HG03565 (cell line): ENCODE data around the gene AGRP.

Experiments used
- ATAC-seq: cut with Tn5 transposase; IDR thresholded peaks from one replicate; pipeline ENCODE4 v1.9.1; 2021; ENCODE audit warnings: mild to moderate bottlenecking, moderate library complexity; ENCODE audit not compliant: unreplicated experiment

Gene AGRP

GRCh38 chr16:67463691-67464090, 19.7 kb downstream of the AGRP start:
- no peak for ATAC-seq

GRCh38 chr16:67463059-67463458, 20.3 kb downstream of the AGRP start:
- no peak for ATAC-seq

- ATAC-seq = no peak
Measured at GRCh38 chr16:67462279-67462655, 21.1 kb downstream of the AGRP start.

DNA sequence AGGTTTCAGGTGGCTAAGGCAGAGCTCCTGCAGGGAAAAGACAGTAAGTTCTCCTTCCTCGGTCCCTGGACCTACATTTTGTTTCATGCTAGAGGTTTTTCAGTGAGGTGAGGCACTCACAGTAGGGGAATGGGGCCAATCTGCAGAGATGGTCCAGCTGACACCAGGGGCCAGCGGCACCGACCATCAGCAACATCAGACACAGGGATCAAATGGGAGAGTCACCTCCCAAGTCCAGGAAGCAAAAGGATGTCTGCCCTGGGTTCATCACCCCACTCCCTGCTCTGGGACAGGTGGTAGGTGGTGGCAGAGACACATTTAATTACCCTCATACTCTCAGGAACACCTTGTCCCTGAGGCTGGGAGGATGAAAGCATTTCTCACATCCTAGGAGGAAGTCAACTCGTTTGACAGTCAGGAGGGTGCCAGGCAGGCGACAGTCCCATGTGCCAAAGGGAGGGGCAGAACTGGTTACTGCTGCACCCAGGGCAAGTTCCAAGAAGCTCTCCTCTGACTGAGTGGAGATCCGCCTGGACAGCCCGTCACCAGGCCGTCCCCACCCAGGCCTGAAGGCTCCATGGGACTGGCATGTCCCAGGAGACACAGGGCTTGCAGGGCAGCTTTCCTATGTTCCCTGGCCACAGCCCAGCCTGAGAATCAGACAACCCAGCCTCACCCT, 21.6 kb downstream of the AGRP start:
- no peak for ATAC-seq

GRCh38 chr16:67460961-67461360, 22.4 kb downstream of the AGRP start:
- no peak for ATAC-seq

DNA sequence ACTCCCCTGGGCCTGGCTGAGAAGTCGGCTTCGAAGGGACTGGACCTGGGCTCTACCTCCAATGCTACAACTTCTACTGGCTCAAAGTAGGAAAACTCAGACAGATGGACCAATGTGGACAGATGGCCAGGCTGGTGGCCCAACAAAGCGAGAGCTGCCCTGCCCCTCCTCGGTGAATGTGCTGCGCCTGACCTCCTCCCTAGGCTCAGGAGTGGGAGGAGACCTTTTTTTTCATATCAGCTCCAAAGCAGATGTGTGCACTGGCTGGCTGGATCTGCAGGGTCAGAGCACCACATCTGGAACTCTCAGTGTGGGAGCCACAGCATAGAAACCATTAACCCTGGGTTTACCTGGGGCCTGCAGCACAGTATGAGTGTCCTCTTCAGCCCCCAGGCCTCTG, 23.2 kb downstream of the AGRP start:
- no peak for ATAC-seq

DNA sequence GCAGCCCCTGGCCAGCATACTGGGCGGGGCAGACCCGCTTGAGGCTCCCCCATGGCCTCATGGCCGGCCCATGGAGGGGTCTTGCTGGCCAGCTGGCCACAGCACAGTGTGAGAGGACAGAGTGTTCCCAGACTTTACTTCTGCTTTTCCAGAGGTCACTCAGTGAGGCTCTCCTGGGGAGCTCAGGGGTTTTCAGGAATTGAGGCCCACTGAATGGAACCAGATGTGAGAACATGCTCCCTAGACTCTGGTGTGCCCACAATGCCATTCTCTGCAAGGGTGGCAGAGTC, 23.5 kb downstream of the AGRP start:
- ATAC-seq = no peak

DNA sequence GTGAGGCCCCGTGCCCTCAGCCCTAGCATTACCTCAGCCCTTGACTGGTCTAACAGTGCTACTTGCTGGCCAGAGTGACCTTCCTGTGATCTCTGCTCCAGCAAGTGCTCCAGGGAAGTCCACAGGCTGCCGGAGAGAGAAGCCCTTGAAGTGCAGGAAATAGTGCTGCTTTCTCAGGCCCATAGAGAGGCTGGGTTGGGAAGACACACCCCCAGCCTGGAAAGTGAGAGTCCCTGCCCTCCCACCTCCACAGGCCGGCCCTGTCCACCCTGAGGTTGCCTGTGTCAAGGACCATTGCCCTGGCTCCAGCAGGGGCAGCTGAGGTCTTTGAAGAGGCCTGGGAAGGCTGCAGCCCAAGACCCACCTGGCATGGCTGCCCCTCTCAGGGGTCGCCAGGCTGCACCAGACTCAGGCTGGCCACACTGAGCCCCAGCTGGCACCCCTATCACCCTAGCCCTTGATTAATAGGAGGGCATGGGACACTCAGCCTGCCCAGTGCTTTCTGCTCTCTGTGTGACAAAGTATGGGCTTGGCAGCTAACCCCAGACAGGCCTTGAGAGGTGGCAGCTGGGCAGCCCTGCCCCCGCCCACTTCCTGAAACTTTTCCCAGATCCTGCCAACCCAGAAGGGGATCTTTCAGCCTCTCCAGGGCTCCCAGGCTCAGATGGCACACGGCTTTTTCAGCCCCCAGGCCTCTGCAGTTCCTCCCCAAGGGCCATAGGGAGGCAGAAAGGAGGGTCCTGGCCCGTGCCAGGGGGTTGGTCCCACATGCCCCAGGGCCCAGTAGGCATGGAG, 24.1 kb downstream of the AGRP start:
- no peak for ATAC-seq

- ATAC-seq = no peak
Measured at GRCh38 chr16:67458121-67458641, 25.2 kb downstream of the AGRP start.

- ATAC-seq = no peak
Measured at GRCh38 chr16:67457611-67458010, 25.7 kb downstream of the AGRP start.

DNA sequence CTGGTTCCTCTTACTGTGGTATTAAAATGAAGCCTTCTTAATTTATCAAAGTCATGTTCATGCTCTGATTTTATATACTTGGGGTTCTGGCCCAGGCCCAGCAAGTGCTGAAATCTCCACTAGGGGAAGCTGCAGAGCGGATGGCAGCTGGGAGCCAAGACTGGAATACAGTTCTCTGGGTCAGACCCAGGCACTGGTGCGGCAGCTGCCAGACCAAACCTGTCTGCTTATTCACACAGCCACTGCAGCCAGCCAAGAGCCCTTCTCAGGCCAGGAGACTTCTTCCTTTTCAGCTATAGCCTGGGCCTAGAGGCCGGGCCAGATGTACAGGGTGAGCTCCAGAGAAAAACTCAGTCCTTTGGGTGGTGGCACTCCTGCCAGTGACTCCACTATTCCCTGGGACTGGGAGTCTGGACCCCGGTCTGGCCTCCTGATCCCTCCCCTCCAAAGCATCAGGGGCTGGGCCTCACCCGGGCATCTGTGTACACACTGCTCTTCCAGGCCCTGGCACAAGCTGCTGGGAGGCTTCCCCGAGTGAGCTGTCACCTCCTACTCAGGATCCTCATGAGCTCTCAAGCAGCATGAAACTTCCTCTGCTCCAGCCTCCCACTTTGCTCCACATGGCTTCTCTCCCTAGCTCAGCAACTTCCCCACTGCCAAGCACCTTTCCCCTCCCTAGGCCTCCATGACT, 26.8 kb downstream of the AGRP start:
- ATAC-seq = no peak

- ATAC-seq = no peak
Measured at GRCh38 chr16:67454852-67455251, 28.5 kb downstream of the AGRP start.

GRCh38 chr16:67454104-67454503, 29.2 kb downstream of the AGRP start:
- ATAC-seq = no peak

- ATAC-seq = no peak
Measured at GRCh38 chr16:67451704-67452435, 31.5 kb downstream of the AGRP start.

- ATAC-seq = no peak
Measured at GRCh38 chr16:67451061-67451703, 32.2 kb downstream of the AGRP start.

- ATAC-seq = no peak
Measured at GRCh38 chr16:67449739-67450138, 33.6 kb downstream of the AGRP start.

- ATAC-seq = no peak
Measured at GRCh38 chr16:67449336-67449735, 34.0 kb downstream of the AGRP start.

DNA sequence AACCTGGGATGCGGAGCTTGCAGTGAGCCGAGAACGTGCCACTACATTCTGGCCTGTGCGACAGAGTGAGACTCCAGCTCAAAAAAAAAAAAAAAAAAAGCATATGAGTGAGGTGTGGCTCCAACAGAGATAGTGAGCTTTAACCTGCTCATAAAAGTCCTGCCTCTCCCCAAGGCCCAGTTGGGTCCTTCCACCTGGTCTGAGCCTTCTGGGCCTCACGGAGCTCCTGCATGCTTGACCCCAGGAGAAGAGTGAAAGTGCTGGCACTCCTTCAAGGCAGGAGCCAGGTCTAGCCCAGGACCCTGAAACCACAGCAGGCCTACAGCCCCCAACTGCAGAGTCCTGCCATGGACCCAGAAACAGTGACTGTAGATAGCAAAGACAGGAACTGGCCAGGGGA, 34.8 kb downstream of the AGRP start:
- ATAC-seq = no peak

- ATAC-seq = no peak
Measured at GRCh38 chr16:67447508-67448076, 35.8 kb downstream of the AGRP start.

- ATAC-seq = no peak
Measured at GRCh38 chr16:67446968-67447507, 36.3 kb downstream of the AGRP start.
